Mesenchymal stem cell (in vitro differentiated cells and primary cell): ENCODE measurements around the gene KRTAP10-10.

Source experiments
- DNase-seq: peaks from one replicate; pipeline ENCODE4 v3.0.0-alpha.2; 2013
- H2AFZ ChIP-seq: one replicate; pipeline ENCODE4 v1.6.1; 2013; ENCODE audit warnings: low read depth, mild to moderate bottlenecking, control low read depth, inconsistent platforms, low read length, moderate library complexity
- H2AK5ac ChIP-seq: 2 replicates; pipeline ENCODE4 v1.6.1; 2013; ENCODE audit warnings: low read length, moderate library complexity, mild to moderate bottlenecking, inconsistent platforms; ENCODE audit not compliant: severe bottlenecking
- H2BK120ac ChIP-seq: one replicate; pipeline ENCODE4 v1.6.1; 2013; ENCODE audit warnings: low read depth, mild to moderate bottlenecking, inconsistent platforms, low read length, moderate library complexity
- H2BK12ac ChIP-seq, 2 experiments: one replicate each; pipeline ENCODE4 v1.6.1; 2013; ENCODE audit warnings: inconsistent platforms in 2 of 2, low read length in 2 of 2, mild to moderate bottlenecking in 2 of 2, moderate library complexity in 2 of 2, control low read depth in 1 of 2
- H2BK15ac ChIP-seq: one replicate; pipeline ENCODE4 v1.6.1; 2013; ENCODE audit warnings: mild to moderate bottlenecking, low read depth, inconsistent platforms; ENCODE audit not compliant: poor library complexity, severe bottlenecking
- H2BK5ac ChIP-seq: 2 replicates; pipeline ENCODE4 v1.6.1; 2013; ENCODE audit warnings: low read depth, mild to moderate bottlenecking, low read length, control low read depth, inconsistent platforms; ENCODE audit not compliant: poor library complexity, severe bottlenecking
- H3K14ac ChIP-seq, 2 experiments: one replicate each; pipeline ENCODE4 v1.6.1; 2013; ENCODE audit warnings: inconsistent platforms in 2 of 2, low read length in 2 of 2, control low read depth in 1 of 2, mild to moderate bottlenecking in 1 of 2, moderate library complexity in 1 of 2
- H3K18ac ChIP-seq, 2 experiments: one replicate each; pipeline ENCODE4 v1.6.1; 2013; ENCODE audit warnings: inconsistent platforms in 2 of 2, low read length in 2 of 2, control low read depth in 1 of 2, low read depth in 1 of 2, mild to moderate bottlenecking in 1 of 2
- H3K23ac ChIP-seq, 2 experiments: one replicate each; pipeline ENCODE4 v1.6.1; 2013; ENCODE audit warnings: inconsistent platforms in 2 of 2, low read length in 2 of 2, mild to moderate bottlenecking in 2 of 2, moderate library complexity in 2 of 2, control low read depth in 1 of 2
- H3K27ac ChIP-seq: 2 replicates; pipeline ENCODE4 v1.5.1; 2013; ENCODE audit warnings: mild to moderate bottlenecking, moderate library complexity, low read length, control low read depth, inconsistent platforms; ENCODE audit not compliant: poor library complexity, severe bottlenecking
- H3K27me3 ChIP-seq, 2 experiments: 2 replicates each; pipeline versions ENCODE4 v1.6.1 to v1.7.0; 2013; ENCODE audit warnings: low read length in 2 of 2, mild to moderate bottlenecking in 2 of 2, moderate library complexity in 2 of 2, control low read depth in 1 of 2, inconsistent platforms in 1 of 2; ENCODE audit not compliant: control insufficient read depth in 1 of 2, insufficient read depth in 1 of 2
- H3K36me3 ChIP-seq, 2 experiments: 2 replicates each; pipeline versions ENCODE4 v1.6.1 to v1.7.0; 2013; ENCODE audit warnings: low read length in 2 of 2, control low read depth in 1 of 2, inconsistent platforms in 1 of 2, low read depth in 1 of 2, mild to moderate bottlenecking in 1 of 2; ENCODE audit not compliant: insufficient read depth in 2 of 2, control insufficient read depth in 1 of 2
- H3K4ac ChIP-seq, 2 experiments: one replicate each; pipeline ENCODE4 v1.6.1; 2013; ENCODE audit warnings: inconsistent platforms in 2 of 2, low read length in 2 of 2, mild to moderate bottlenecking in 2 of 2, moderate library complexity in 2 of 2, control low read depth in 1 of 2, low read depth in 1 of 2
- H3K4me1 ChIP-seq: 2 replicates; pipeline ENCODE4 v1.6.1; 2013; ENCODE audit warnings: low read depth, low read length, control low read depth; ENCODE audit not compliant: control insufficient read depth, insufficient read depth
- H3K4me2 ChIP-seq: 2 replicates; pipeline ENCODE4 v1.6.1; 2013; ENCODE audit warnings: low read length, mild to moderate bottlenecking, inconsistent platforms; ENCODE audit not compliant: poor library complexity, severe bottlenecking
- H3K4me3 ChIP-seq, 2 experiments: 2 replicates each; pipeline versions ENCODE4 v1.5.1 to v1.7.0; 2013; ENCODE audit warnings: low read length in 2 of 2, mild to moderate bottlenecking in 2 of 2, control low read depth in 1 of 2, low read depth in 1 of 2; ENCODE audit not compliant: insufficient read depth in 1 of 2
- H3K79me1 ChIP-seq: replicated peaks from 2 replicates; pipeline ENCODE4 v1.6.1; 2013; ENCODE audit warnings: mild to moderate bottlenecking, control low read depth, low read length, inconsistent platforms; ENCODE audit not compliant: poor library complexity, severe bottlenecking
- H3K9ac ChIP-seq: 2 replicates; pipeline ENCODE4 v1.7.0; 2013; ENCODE audit warnings: mild to moderate bottlenecking, low read length, moderate library complexity
- H3K9me3 ChIP-seq: 2 replicates; pipeline ENCODE4 v1.7.0; 2013; ENCODE audit warnings: mild to moderate bottlenecking, low read length; ENCODE audit not compliant: control insufficient read depth
- H4K8ac ChIP-seq: one replicate; pipeline ENCODE4 v1.6.1; 2013; ENCODE audit warnings: inconsistent platforms, mild to moderate bottlenecking, low read length, moderate library complexity
- H4K91ac ChIP-seq: one replicate; pipeline ENCODE4 v1.6.1; 2013; ENCODE audit warnings: mild to moderate bottlenecking, low read length, inconsistent platforms
- WGBS: methylation state at CpG from one replicate; pipeline ENCODE4 v1.1.7; 2013; ENCODE audit warnings: mixed read lengths; 5-methylcytosine and 5-hydroxymethylcytosine counted together

Gene KRTAP10-10

GRCh38 chr21:44650265-44650972 lies 13.3 kb downstream of the KRTAP10-10 start:
- Histone ChIP-seq H2BK15ac (no peak overlapping the region), H4K8ac (no peak overlapping the region), H3K4me2 (no peak overlapping the region), H2BK12ac (no peak overlapping the region), H3K27ac (no peak overlapping the region), H3K18ac (no peak overlapping the region), H3K27me3 (peaks cover 3 to 10% of the 10 kb centered on the region in 2 experiments), H2AK5ac (no peak overlapping the region), H3K4ac (no peak overlapping the region), H2AFZ (no peak overlapping the region), H3K9ac (no peak overlapping the region), H2BK120ac (no peak overlapping the region), H3K14ac (no peak overlapping the region), H3K9me3 (no peaks in the 10 kb centered on the region), H3K4me3 (no peak overlapping the region), H4K91ac (no peak overlapping the region), H3K4me1 (peaks cover 2% of the 10 kb centered on the region), H2BK5ac (no peak overlapping the region), H3K36me3 (no peaks in the 10 kb centered on the region), H3K79me1 (no peaks in the 10 kb centered on the region), H3K23ac (no peak overlapping the region)
- no peak for DNase-seq
- 87% methylated on average over 20 of the region's 20 CpGs for WGBS

- Histone ChIP-seq H2AFZ (no peak overlapping the region), H3K9ac (no peak overlapping the region), H3K14ac (no peak overlapping the region), H3K9me3 (peaks cover 3% of the 10 kb centered on the region), H3K18ac (no peak overlapping the region), H3K4me2 (no peak overlapping the region), H4K91ac (no peak overlapping the region), H3K27ac (no peak overlapping the region), H2BK12ac (no peak overlapping the region), H2AK5ac (no peak overlapping the region), H3K4me1 (peaks cover 2% of the 10 kb centered on the region), H3K36me3 (no peaks in the 10 kb centered on the region), H3K27me3 (peaks cover 3 to 10% of the 10 kb centered on the region in 2 experiments), H3K79me1 (no peaks in the 10 kb centered on the region), H2BK120ac (no peak overlapping the region), H3K4ac (no peak overlapping the region), H2BK5ac (no peak overlapping the region), H2BK15ac (no peak overlapping the region), H3K4me3 (no peak overlapping the region), H3K23ac (no peak overlapping the region), H4K8ac (no peak overlapping the region)
- DNase-seq, result no peak
- 77% methylated on average over 9 of the region's 12 CpGs for WGBS
These were observed 14.0 kb downstream of the KRTAP10-10 start for GRCh38 chr21:44650973-44651675.

GRCh38 chr21:44653123-44653522 lies 16.0 kb downstream of the KRTAP10-10 start:
- Histone ChIP-seq H4K8ac (no peak overlapping the region), H2AFZ (no peak overlapping the region), H3K4me2 (no peak overlapping the region), H2BK5ac (no peak overlapping the region), H3K14ac (no peak overlapping the region), H2BK120ac (no peak overlapping the region), H2BK12ac (no peak overlapping the region), H2BK15ac (no peak overlapping the region), H3K23ac (no peak overlapping the region), H3K4me1 (peaks cover 2% of the 10 kb centered on the region), H3K27ac (no peak overlapping the region), H3K4ac (no peak overlapping the region), H3K4me3 (no peak overlapping the region), H3K18ac (no peak overlapping the region), H4K91ac (no peak overlapping the region), H3K36me3 (no peaks in the 10 kb centered on the region), H2AK5ac (no peak overlapping the region), H3K9me3 (peaks cover 11% of the 10 kb centered on the region), H3K79me1 (no peaks in the 10 kb centered on the region), H3K27me3 (peaks cover 0 to under 1% of the 10 kb centered on the region in 2 experiments), H3K9ac (no peak overlapping the region)
- WGBS, result 81% methylated on average over 11 of the region's 14 CpGs
- DNase-seq, result no peak

- no peak overlapping the region for H3K18ac ChIP-seq
- H3K4me1 ChIP-seq, result peaks cover 2% of the 10 kb centered on the region
- WGBS, result 86% methylated on average over 17 of the region's 17 CpGs
- no peak overlapping the region for H4K8ac ChIP-seq
- H2BK120ac ChIP-seq, result no peak overlapping the region
- no peak overlapping the region for H3K4me3 ChIP-seq
- no peak overlapping the region for H3K4me2 ChIP-seq
- H3K23ac ChIP-seq, result no peak overlapping the region
- no peaks in the 10 kb centered on the region for H3K36me3 ChIP-seq
- H3K27ac ChIP-seq, result no peak overlapping the region
- H3K4ac ChIP-seq, result no peak overlapping the region
- no peak overlapping the region for H2AK5ac ChIP-seq
- no peak overlapping the region for H3K14ac ChIP-seq
- no peak overlapping the region for H2BK15ac ChIP-seq
- peaks cover 11% of the 10 kb centered on the region for H3K9me3 ChIP-seq
- H3K79me1 ChIP-seq, result no peaks in the 10 kb centered on the region
- H2BK12ac ChIP-seq, result no peak overlapping the region
- H2AFZ ChIP-seq, result no peak overlapping the region
- no peak overlapping the region for H4K91ac ChIP-seq
- no peak overlapping the region for H3K9ac ChIP-seq
- H3K27me3 ChIP-seq, result no peaks in the 10 kb centered on the region
- DNase-seq, result no peak
- H2BK5ac ChIP-seq, result no peak overlapping the region
These were observed 16.8 kb downstream of the KRTAP10-10 start for GRCh38 chr21:44653656-44654575.
